ENCODE results near the gene KIF5A.

Gene KIF5A

GRCh38 chr12:57533108-57533507 lies 16.7 kb upstream of the KIF5A start:
- TF ChIP-seq CTCF (IDR thresholded peaks at IDR 0.05; ENCODE audit: low read length, missing control alignments): no peak
- no peak overlapping the region for H3K4me3 ChIP-seq (replicated peaks; ENCODE audit: low read depth, low read length)
- no peak for DNase-seq (ENCODE audit: low read depth)

GRCh38 chr12:57534250-57534649 lies 15.6 kb upstream of the KIF5A start:
- no peak overlapping the region for H3K4me3 ChIP-seq (replicated peaks; ENCODE audit: low read depth, low read length)
- no peak for DNase-seq (ENCODE audit: low read depth)
- TF ChIP-seq CTCF (IDR thresholded peaks at IDR 0.05; ENCODE audit: low read length, missing control alignments): no peak

- H3K4me3 ChIP-seq (replicated peaks; ENCODE audit: low read depth, low read length): no peak overlapping the region
- no peak for DNase-seq (ENCODE audit: low read depth)
- no peak for TF ChIP-seq CTCF (IDR thresholded peaks at IDR 0.05; ENCODE audit: low read length, missing control alignments)
Measured at GRCh38 chr12:57534991-57535543, 14.8 kb upstream of the KIF5A start.

GRCh38 chr12:57535764-57536596 lies 13.9 kb upstream of the KIF5A start:
- H3K4me3 ChIP-seq (replicated peaks; ENCODE audit: low read depth, low read length): no peak overlapping the region
- TF ChIP-seq CTCF (IDR thresholded peaks at IDR 0.05; ENCODE audit: low read length, missing control alignments): no peak
- DNase-seq (ENCODE audit: low read depth): no peak

- no peak for DNase-seq (ENCODE audit: low read depth)
- H3K4me3 ChIP-seq (replicated peaks; ENCODE audit: low read depth, low read length): no peak overlapping the region
- TF ChIP-seq CTCF (IDR thresholded peaks at IDR 0.05; ENCODE audit: low read length, missing control alignments): no peak
Measured at GRCh38 chr12:57536597-57536942, 13.3 kb upstream of the KIF5A start.

GRCh38 chr12:57539134-57539768 lies 10.6 kb upstream of the KIF5A start:
- DNase-seq (ENCODE audit: low read depth): no peak
- H3K4me3 ChIP-seq (replicated peaks; ENCODE audit: low read depth, low read length): no peak overlapping the region
- TF ChIP-seq CTCF (IDR thresholded peaks at IDR 0.05; ENCODE audit: low read length, missing control alignments): no peak

All from fibroblast of pulmonary artery (primary cell).